GM18907 (cell line): ENCODE results near the gene MSH6.

Source experiments
- ATAC-seq: cut with Tn5 transposase; IDR thresholded peaks from one replicate; pipeline ENCODE4 v1.9.1; 2021; ENCODE audit warnings: mild to moderate bottlenecking, moderate library complexity; ENCODE audit not compliant: unreplicated experiment

The MSH6 gene, protein sequence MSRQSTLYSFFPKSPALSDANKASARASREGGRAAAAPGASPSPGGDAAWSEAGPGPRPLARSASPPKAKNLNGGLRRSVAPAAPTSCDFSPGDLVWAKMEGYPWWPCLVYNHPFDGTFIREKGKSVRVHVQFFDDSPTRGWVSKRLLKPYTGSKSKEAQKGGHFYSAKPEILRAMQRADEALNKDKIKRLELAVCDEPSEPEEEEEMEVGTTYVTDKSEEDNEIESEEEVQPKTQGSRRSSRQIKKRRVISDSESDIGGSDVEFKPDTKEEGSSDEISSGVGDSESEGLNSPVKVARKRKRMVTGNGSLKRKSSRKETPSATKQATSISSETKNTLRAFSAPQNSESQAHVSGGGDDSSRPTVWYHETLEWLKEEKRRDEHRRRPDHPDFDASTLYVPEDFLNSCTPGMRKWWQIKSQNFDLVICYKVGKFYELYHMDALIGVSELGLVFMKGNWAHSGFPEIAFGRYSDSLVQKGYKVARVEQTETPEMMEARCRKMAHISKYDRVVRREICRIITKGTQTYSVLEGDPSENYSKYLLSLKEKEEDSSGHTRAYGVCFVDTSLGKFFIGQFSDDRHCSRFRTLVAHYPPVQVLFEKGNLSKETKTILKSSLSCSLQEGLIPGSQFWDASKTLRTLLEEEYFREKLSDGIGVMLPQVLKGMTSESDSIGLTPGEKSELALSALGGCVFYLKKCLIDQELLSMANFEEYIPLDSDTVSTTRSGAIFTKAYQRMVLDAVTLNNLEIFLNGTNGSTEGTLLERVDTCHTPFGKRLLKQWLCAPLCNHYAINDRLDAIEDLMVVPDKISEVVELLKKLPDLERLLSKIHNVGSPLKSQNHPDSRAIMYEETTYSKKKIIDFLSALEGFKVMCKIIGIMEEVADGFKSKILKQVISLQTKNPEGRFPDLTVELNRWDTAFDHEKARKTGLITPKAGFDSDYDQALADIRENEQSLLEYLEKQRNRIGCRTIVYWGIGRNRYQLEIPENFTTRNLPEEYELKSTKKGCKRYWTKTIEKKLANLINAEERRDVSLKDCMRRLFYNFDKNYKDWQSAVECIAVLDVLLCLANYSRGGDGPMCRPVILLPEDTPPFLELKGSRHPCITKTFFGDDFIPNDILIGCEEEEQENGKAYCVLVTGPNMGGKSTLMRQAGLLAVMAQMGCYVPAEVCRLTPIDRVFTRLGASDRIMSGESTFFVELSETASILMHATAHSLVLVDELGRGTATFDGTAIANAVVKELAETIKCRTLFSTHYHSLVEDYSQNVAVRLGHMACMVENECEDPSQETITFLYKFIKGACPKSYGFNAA (N-terminal part only)

DNA sequence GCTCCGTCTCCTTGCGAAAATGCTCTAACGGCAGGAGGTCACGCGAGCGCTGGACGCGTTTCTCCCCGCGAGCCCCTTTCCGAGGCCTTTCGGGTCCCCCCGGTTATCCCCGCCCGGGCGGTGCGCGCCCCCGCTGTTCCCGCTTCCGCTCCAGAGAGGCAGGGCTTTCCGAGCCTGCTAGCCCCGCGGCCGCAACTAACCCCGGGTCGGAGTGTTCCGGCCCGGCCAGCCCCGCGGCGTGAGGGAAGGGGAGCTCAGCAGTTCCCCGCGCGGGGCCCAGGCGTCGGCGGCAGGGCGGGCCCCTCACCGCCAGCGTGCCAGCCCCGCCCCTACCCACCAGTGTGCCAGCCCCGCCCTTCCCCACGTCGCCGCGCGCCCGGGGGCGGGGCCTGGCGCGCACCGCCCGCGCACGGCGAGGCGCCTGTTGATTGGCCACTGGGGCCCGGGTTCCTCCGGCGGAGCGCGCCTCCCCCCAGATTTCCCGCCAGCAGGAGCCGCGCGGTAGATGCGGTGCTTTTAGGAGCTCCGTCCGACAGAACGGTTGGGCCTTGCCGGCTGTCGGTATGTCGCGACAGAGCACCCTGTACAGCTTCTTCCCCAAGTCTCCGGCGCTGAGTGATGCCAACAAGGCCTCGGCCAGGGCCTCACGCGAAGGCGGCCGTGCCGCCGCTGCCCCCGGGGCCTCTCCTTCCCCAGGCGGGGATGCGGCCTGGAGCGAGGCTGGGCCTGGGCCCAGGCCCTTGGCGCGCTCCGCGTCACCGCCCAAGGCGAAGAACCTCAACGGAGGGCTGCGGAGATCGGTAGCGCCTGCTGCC, at the start of gene MSH6:
MSH6 (plus strand) TSS at position 475 of the 815 bp plus-strand sequence; CDS start at position 564, 89 bp downstream.
- ATAC-seq: peak; percentile 87

GRCh38 chr2:47735136-47735869, 47.6 kb upstream of the MSH6 start:
- ATAC-seq: no peak

- ATAC-seq: no peak
Measured at GRCh38 chr2:47735912-47736311, 47.0 kb upstream of the MSH6 start.

DNA sequence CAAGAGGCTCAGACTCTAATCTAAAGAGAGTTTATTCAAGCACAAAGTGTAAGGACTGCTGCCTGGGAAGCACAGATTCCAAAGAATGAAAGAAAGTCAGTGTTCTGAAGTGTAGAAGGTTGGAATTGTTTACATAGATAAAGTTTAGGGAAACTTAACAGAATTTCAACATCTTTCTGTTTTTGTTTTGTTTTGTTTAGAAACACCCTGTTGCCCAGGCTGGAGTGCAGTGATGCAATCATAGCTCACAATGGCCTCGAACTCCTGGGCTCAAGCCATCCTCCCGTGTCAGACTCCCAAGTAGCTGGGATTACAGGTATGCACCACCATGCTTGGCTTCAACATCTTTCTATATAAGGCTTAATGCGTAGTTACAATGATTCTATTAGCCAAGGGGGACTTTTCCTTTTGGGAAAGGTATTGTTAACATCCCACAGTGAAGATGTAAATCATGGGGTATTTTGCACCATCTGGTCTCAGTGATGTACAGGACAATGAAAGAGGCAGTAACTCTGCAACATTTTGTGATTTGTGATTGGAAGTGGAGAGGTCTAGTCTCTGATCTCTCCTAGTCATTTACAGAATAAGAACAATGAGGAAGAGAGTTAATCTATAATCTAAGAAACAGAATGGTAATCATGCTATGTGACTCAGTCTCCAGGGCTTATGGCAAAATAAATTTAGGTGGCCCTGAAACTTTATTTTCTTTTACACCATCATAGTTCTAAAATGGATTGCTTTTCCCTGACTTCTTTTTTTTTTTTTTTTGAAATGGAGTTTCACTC, 45.6 kb upstream of the MSH6 start:
- ATAC-seq: no peak

DNA sequence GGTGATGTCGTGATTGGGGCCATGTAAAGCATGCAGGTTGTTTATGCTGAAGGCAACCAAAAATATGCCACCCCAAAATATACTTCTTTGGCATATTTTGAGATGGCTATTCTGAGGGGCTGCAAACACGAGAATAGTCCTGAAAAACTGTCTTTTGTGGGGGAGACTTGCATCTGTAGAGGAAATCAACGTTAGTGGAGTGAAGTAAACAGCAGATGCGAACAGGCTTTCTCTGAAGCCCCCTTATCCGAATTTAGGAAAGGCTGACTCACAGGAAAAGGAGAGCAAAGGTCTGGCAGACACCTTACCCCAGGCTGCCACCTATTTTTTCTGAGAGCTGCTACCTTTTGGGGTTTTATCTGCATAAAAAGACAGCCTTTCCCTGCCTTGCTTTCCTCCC, 44.6 kb upstream of the MSH6 start:
- ATAC-seq: no peak

DNA sequence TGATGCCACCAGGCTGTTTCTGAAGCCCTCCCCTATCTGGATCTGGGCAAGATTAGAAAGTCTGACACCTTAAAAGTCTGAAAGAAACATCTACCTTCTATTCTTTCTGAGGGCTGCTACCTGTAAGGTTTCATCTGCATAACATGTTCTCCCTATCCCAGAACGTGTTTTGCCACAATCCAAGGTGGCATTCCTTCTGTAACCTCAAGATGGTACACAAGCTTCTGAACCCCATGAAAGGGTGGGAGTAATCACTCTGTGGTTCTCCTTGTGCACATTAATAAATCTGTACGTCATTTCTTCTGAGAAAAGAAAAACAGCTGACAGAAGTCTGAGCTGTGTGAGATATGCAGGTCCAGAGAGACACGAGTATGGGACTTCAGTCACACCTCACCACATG, 41.8 kb upstream of the MSH6 start:
- ATAC-seq: no peak

GRCh38 chr2:47741637-47742036, 41.3 kb upstream of the MSH6 start:
- no peak for ATAC-seq

DNA sequence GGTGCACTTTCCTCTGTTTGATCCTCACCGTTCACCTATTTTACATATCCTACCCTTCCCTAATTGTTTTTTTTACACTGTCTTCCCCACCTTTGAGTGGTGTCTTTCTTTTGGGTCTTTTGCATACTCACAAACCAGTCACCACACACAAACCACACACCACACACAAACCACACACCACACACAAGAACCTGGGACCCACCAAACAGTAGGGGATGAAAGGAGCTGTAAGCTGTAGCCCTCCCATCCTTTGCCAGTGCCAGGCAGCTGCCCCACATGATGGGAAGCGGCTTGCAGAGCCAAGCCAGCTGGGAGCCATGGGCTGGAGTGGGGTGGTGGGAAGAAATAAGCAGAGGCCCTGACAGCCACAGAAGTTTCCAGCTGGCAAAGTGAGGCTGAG, 38.9 kb upstream of the MSH6 start:
- ATAC-seq: no peak

GRCh38 chr2:47747878-47748277, 35.1 kb upstream of the MSH6 start:
- ATAC-seq: no peak

DNA sequence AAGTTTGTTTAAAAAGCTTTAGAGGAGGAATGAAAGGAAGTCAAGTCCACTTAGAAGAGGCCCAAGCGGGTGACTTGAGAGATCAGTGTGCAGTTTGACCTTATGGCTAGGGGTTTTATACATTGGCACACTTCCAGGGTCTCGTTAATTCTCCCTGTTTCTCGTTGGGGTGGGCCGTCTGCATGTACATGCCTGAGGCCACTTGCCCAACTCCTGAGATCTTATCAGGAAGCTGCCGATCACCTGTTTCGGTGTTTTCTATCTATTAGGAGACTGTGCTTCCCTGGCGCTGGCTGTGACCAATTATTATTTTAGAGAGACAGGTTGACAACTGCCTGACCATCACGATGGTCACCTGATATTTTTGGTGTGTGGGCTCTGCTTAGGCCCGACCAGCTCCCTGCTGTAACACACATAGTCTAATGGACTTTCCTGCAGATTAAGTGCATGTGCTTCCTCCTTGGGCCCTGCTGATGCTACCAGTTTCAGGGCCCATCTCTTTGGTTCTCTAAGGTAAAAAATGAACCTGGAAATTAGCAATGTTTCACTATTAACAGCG, 31.0 kb upstream of the MSH6 start:
- peak; percentile 48 for ATAC-seq

- ATAC-seq: no peak
Measured at GRCh38 chr2:47767497-47767844, 15.5 kb upstream of the MSH6 start.

GRCh38 chr2:47767880-47768609, 14.9 kb upstream of the MSH6 start:
- ATAC-seq: peak; percentile 65

DNA sequence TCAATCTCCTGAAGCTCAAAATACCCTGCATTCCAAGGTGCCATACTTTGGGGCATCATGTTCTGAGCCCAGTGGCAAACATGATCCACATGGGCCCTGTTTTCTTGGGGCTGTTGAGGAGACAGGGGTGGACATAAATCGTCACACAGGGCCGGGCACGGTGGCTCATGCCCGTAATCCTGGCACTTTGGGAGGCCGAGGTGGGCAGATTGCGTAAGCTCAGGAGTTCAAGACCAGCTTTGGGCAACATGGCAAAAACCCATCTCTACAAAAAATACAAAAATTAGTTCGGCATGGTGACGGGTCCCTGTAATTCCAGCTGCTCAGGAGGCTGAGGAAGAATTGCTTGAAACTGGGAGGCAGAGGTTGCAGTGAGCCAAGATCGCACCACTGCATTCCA, 13.6 kb upstream of the MSH6 start:
- no peak for ATAC-seq

- no peak for ATAC-seq
Measured at GRCh38 chr2:47771211-47771610, 11.7 kb upstream of the MSH6 start.

GRCh38 chr2:47772343-47772742, 10.6 kb upstream of the MSH6 start:
- ATAC-seq: no peak

DNA sequence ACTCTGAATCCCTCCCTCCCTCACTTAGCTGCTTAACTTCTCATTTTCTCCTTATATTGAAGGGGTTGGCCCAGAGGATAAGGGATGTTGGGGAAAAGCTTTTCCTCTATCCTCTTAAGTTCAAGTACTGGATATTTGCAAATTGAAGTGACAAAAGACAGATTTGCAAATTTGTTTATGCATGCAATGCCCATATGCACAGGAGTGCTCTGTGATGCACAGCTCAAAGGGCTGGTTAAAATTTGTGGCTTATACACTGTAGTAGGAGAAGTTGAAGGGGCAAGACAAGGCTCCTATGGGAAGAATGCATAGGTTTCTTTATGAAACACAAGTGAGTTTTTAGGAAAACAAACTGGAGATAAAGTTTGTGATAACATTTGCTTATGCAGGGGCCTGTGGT, 8.4 kb upstream of the MSH6 start:
- no peak for ATAC-seq

DNA sequence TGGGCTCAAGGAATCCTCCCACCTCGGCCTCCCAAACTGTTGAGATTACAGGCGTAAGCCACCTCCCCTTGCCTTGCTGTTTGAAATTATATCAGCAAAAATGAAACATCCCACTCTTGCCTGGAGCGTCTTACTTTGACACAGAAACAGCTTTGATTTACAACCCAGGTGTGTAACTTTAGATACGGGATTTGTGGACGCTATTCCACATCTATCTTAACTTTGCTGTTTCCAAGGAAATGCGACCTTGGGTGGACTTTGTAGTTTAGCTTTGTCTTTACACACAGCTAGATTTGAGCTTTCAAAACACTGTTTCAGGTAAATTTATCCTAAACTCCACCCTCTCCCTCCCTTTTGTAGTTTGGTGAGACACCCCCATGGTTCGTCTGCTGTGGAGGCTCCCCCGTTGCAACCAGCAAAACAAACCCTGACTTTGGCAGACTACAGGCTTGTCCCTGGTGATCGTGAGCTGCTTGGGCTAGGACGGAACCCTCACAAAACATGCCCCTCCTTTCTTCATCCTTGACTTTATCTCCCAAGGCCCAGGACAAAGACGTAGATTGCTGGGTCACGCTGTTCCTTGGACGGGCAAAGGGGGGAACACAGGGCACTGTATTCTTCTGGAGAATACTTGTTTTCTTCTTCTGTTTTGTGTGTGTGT, 5.5 kb upstream of the MSH6 start:
- ATAC-seq: no peak
